Inferior parietal cortex (tissue), 1 donor: Measurements from ENCODE around the gene DAP.

Experiments
- DNase-seq: peaks from one replicate; pipeline ENCODE4 v3.0.0-alpha.2; 2016; ENCODE audit errors: extremely low spot score

The DAP gene

DNA sequence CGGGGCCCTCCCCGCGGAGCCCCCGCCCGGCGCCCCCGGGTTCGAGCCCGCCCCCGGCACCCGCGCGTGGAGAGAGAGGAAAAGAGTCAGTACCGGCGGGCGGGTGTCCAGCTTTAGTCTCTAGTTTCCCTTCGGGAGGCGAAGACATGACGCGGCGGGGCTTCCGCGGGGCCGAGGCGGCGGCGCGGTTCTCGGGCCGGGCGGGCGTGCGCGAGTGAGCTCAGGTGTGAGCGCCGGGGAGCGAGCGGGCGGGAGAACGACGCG, 181 bp downstream of the DAP start:
- DNase-seq: no peak

DNA sequence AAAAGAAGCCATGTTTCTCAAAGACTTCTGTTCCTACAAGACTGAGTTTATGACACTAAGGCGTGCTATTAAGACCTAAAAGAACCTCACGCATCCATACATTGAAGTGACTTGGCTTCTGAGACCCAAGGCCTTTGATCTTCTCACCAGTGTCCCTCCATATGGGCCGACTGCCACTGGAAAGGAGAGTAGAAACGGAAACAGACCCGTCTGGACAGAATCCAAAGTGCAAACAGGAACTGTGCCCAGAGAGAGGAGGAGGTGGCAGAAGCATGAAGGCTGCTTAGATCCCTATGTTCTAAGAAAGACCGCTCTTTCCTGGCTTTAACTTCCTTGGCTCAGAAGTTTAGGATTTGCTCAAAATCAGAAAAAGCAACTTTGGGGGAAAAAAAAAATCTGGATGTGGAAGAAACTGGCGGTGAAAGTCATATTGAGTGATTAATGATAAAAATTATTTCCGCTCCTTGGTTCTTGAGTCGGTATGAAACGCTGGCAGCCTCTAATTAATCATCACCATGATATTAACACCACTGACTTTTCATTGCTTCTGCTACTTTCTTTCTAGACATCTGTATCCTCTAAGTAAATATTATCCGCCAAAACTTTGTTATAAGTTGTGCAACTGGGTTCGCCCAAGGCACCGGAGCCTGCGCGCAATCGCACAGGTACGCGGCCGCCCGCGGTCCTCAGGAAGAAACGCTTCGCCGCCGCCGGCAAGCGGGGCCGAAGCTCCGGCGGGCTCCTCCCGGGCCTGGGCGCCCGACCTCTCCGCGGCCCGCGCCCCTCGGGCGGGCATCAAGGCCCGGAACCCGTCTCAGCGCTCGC, 726 bp downstream of the DAP start:
- peak; percentile 53 for DNase-seq

DNA sequence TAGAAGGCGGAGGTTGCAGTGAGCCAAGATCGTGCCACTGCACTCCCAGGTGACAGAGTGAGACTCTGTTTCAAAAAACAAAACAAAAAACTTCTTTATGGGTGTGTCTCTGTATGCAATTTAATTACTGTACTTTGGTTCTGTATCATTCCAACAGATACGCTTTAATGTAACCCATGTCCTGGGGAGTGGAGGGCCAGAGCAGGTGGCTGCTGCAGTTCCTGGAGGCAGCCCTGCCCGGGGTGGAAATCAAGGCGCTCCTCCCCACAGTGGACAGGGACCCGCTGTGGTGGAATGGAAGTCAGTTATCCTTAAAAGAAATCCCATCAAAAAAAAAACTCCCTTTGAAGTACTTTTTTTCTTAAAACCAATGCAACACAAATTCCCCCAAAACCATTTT, 1.9 kb downstream of the DAP start:
- no peak for DNase-seq

DNA sequence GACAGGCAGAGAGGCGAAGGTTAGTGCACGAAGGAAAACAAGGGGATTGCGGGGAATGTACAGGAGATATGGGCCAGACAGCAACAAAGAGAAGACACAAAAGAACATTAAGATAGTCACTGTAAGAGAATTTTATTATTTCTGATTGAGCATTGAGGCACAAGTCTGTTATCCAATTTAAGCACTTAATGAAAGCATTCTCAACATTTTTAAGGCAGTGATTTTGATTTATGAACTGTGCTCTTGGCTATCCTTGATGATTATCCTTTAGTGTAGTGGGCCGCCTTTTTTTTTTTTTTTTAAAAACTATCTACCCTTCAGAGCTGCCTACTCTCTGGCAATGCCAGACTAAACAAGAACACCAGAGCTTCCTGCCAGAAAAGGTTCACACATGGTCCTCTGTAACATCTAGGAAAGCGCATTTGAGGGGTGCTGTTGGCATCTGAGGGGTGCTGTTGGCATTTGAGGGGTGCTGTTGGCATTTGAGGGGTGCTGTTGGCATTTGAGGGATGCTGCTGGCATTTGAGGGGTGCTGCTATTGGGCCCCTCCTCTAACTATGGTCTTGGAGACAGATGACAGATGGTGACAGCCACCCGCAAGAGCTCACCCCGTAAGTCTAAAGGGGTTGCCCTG, 3.0 kb downstream of the DAP start:
- no peak for DNase-seq

DNA sequence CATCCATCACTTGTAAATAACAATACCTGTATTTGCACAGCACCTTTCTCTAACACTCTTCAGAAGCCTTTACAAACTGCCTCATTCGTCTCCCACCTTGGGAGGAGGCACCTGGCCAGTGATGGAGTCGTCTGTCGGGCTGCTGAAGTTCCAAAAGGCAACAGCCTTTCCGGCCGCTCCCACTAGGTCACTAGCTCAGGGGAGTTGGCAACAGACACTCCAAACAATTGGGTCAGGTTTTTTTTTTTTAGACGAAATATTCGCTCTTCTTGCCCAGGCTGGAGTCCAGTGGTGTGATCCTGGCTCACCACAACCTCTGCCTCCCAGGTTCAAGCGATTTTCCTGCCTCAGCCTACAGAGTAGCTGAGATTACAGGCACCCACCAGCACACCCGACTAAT, 4.0 kb downstream of the DAP start:
- no peak for DNase-seq

DNA sequence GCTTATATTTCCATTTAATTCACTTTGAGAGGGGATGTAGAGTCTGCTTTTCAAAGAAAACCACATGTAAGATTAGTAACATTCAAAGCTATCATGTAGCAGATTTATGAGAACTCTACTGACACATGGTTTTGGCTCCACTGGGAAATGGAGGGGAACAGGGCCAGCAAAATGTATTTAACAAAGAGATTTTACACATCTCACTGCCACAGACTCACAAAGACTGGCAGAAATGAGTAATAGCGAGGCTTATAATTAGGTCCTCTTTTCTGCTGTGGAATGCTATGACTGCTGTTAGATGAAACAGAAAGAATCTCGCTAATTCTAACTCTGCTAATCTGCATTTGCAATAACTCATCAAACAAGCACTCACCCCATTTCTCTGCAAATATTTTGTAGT, 4.5 kb downstream of the DAP start:
- DNase-seq: no peak

DNA sequence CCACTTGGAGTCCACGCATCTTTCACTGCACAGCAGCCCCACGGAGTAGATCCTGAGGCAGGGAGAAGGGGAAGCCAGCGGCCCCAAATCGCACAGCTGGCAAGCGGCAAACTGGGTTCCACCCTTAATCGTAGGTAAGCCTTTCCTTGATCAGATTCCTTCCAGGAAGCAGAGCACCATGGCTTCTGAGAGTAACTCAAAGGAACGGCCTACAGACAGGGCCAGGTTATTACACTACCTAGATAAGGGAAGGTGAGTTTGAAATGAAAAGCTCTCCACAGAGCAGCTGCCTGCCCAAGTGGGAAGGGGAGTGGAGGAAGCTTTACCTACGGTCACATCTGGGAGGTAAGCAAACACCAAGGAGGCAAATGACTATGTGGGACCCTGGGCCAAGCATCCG, 7.9 kb downstream of the DAP start:
- no peak for DNase-seq

DNA sequence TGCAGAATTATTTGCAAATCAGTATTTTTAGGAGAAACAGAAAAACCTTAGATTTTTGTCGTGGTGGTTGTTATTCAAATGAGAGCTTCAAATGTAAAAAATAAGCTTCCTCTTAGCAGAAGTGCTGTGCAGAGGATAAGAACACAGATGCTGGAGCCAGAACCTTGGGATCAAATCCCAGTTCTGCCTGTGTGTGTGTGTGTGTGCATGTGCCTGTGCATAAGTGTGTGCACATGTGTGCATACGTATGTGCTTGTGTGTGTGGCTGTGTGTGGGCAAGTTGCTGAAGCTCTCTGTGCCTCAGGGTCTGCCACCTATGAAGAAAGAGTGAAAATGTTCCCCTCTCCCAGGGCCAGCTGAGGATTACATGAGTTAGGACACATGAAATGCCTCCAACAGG, 8.6 kb downstream of the DAP start:
- DNase-seq: no peak

DNA sequence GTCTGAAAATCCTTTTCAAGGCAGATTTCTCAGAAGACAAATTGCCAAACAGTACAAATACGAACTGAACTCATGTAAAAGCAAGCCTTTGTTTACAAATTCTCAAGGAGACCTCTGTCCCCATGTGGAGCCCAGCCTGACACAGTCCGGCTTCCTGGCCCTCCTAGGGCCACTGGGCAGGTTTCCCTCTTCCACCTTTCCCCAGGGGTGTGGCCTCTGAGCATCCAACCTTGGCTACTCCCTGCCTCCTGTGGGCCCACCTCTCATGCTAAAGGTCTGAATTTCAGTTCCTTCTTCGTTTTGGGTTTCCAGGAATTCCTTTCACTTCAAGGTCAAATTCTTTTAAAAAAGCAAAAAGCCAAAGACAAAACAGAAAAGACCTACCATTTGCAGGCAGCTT, 10.1 kb downstream of the DAP start:
- no peak for DNase-seq

DNA sequence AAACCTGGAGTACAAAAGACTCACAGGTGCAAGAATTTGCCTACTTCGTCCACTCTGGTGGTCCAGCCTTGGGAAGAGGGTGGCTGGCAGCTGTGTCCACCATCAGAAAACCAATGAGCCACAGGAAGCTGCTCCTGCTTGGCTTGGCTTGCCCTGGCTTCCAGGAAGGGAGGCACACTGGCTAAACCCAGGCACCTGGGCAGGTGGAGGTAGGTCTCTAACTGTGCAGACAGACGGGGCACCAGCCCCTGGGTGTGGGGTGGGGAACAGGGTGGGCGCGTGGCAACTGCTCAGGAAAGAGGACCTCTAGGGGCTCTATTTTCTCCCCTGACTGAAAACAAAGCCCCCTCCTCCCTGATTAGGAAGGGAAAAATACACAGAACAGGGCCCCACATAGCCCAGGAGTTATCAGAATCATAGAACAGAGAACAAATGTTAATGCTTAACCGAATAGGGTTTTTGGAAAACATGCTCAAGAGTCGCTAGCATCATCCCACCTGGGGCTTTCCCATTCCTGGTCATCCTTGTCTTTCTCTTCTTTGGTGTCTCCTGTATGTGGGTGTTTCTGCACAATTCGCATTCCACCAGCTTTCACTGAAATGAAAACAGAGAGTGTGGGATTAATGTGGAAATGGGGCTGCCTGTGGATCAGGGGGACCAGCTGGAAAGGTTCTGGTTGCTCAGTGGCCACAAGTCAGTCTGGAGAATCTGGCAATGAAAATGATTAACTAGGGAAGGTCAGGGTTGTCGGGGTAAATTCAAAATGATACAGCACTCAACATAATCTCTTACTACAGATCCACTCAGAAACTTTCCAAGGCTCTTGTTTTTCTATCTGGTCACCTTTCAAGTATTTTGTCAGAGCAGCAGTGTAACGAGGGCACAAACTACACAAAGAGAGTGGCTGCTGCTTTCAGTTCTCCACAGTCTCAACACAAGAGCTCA, 13.1 kb downstream of the DAP start:
- no peak for DNase-seq

DNA sequence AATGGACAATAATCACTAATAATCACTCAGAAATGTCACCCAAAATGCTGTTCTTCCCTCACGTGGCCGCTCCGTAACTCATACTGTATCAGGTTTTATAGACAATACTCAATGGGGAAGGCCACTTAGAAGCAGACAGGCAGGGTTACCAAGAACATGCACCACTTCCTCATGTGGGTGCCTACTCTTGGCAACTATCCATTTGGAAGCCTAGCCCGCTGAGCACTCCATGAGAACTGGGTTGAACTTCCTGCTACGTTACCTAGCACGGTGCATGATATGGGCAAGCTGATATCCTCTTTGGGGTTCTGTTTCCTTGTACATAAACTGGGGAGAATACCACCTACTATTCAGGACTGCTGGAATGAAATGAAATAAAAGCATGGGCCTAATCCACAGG, 14.3 kb downstream of the DAP start:
- no peak for DNase-seq

DNA sequence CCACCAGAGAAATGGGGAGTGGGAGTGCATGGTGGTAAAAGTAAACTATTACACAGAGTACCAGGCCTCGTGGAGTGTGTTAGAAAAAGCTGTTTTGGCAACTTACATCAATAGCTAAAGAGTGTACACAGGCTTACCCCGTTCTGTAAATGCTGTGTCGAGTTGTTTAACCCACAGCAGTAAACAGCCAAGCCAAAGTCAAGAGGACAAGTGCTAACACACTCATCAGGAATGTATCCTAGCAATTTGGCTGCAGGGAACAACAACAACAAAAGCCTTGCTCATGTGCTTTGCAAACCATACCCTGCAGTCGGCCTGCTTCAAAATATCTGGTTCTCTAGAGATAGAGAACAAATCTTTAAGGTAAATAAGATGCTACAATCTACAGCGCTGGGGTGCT, 15.9 kb downstream of the DAP start:
- DNase-seq: no peak

DNA sequence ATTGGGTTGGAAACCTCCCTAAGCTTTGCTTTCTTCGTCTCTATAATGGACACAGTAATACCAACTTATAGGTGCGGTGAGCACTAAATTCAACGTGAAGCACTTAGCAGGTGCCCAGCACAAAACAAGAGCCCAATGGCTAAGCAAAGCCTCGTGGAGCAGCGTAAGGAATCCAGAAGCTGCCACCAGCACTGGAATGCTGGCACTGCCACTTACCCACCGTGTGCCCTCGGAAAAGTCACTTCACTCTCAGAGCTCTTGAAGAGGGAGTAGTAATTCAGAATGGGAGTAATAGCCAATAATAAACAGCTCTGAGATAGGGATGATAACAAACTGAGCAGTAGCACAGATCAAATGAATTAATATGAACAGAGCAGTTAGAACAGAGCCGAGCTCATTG, 16.4 kb downstream of the DAP start:
- DNase-seq: no peak

DNA sequence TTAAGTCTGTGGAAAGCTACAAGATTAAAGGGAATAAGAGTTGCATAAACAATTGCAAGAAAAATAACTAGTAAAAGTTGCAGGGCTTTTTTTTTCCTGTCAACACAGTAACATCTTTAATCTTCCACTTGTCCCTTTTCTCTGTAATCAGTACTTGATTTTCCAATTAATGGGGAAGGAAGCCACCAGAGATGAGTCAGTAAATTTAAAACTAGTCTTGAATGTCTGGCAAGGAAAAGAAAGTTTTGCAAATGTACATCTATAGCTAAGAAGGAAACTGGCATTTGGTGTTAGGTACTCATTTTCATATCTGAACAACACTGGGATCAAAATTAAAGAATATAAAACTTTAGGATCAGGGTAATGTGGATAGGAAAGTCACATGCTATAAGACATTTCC, 17.1 kb downstream of the DAP start:
- no peak for DNase-seq

DNA sequence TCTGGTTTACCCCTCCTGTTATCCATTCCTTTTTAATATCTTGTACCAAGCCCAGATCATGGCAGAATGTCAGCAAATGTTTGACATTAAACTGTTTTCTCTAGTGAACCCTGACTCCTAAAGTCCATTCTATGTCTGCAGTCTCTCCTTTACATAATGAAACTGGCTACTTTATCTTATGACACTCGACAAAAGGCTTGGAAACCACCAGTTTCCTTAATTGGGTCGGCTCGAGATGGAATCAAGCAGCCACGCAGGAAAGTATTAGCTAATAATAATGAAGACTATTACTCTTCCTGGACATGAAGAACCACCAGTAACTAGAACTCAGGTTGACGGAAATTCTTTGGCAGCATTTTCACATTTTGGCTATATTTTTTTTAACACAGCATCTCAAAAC, 17.5 kb downstream of the DAP start:
- DNase-seq: no peak

DNA sequence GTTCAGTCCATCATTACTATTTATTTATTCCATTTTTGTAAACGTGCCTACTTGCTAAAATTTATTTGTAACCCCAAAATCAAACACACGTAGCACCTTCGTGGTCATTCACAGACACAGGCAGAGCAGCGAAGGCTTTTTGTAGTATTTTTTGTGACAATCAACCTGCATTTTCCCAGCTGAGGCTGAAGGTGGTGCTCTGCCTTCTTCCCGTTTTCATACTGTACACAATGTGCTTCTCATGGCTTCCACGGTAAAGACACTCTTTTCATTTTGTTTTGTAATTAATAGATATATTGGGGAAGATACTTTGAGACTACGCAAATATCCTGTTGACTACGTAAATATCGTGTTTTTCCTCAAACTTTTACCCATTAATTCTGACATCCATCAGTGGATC, 19.4 kb downstream of the DAP start:
- no peak for DNase-seq

DNA sequence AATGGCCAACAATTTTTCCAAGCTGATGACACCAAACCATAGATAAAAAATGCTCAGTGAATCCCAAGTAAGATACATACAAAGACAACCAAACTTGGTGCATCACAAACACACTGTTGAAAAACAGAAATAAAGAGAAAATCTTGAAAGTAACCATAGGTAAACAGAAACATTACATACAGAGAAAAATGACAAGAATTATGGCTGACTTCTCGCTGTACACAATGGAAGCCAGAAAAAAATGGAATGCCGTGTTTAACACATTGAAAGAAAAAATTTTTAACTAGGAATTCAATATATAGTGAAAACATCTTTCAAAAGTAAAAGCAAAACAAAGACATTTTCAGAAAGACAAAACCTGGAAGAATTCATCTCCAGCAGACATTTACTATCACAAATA, 20.6 kb downstream of the DAP start:
- no peak for DNase-seq

DNA sequence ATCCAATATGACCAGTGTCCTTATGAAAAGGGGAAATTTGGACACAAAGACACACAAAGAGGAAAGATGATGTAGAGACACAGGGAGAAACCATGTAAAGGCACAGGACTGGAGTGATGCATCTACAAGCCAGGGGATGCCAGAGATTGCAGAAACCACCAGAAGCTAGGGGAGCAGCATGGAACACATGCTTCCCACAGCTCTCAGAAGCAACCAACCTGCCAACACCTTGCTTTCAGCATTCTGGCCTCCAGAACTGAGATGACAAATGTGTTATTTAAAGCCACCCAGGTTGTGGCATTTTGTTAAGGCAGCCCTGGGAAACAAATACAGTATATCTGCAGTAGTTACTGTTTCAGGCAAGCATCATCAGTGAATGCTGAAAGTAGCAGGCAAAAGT, 23.2 kb downstream of the DAP start:
- DNase-seq: no peak

DNA sequence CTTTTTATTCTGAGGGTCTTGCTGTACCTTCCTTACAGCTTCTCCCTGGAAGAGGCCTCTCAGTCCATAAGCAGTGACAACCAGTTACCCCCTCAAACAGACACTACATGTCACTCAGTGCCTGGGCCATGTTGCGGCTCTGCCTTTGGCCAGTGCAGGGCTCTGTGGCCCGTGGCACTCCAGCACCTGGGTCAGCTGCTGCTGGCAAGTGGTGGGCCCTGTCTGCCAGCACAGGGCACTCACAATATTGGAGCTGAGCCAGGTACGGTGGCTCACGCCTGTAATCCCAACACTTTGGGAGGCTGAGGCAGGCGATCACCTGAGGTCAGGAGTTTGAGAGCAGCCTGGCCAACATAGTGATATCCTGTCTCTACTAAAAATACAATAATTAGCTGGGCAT, 24.2 kb downstream of the DAP start:
- DNase-seq: no peak

DNA sequence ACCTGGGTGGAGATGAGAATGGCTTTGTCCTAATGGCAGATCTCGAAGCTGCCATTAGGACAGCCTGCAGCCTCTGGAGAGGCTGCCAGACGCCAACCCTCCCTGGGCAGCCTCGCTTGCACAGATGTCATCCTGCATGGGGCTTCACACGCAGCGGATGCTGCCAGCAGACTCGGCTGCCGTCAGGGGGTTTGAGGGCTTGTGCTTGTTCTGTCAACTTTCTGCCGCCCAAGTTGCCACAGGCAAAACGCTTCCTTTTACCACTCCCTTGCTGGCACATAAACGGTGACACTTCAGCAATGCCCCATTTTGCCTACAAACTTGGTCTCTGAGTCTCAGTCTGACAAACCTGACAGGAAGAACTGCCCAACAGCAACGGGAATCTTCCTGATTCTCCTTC, 24.7 kb downstream of the DAP start:
- DNase-seq: no peak

DNA sequence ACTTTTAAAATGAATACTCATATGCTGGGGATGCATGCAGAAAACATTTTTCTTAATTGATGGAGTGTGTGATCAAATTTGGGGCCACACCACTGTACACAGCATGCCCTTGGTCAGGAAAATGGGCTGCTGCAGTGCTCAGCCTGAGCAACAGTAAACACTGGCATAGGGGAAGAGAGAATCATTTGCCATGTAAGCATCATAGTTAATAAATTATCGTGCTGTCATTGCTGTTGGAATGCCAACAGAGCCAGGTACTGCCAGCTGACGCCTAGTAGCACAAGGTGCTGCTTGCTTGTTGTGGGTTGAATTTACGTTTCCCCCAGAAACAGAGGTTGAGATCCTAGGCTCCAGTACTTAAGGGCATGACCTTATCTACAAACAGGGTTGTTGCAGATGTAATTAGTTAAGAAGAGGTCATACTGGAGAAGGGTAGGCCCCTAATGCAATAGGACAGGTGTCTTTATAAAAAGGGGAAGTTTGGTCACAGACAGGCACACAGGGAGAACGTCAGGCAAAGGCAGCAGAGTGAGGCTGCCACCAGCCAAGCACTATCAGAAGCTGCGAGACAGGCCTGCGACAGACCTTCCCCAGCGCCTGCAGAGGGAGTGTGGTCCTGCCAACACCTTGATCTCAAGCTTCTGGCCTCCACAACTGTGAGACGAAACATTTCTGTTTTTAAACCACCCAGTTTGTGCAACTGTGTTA, 25.3 kb downstream of the DAP start:
- no peak for DNase-seq

DNA sequence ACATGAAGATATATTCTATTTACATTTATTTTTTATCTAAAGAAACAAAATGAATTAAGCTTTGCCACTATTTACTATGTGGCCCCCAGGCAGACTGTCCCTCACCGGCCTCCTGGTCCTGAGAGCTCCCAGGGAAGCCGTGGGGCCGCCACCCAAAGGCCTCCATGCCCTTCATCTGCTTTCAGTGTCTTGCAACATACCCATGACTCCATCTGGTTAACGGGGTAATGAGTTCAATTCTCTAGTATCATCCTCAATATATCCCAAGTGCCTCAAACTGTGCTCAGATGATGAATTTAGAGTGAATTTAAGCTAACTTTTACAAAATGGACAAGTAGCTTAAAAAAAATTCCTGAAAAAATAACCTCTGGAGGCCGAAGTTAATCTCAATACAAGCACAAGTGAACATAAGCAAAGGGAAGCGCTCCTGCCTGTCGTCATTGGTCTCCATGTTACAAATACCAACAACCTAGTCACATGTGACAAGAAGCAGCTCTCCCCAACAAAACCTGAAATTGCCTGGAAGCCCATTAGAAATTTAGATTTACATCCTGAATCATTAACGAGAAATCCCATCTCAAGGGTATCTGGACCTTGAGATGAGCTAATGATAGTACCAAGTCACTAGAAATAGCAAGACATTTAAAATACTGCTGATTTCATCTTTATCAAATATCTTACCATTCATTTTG, 26.1 kb downstream of the DAP start:
- no peak for DNase-seq
